RWPE2 (cell line): ENCODE data around the gene HNRNPLL.
"Not testable (repeated sequence)": the region's sequence is repeated elsewhere in the genome, so short reads cannot be mapped to it uniquely, and the experiment has no call there.

Source experiments
- ATAC-seq: fragments of 200-7000 bp; cut with Tn5 transposase; 3 replicates; pipeline ENCODE4 v1.9.1; 2021; ENCODE audit warnings: low read depth
- DNase-seq: peaks from one replicate; pipeline ENCODE4 v3.0.0-alpha.2; 2020; ENCODE audit warnings: low spot score
- H3K27ac ChIP-seq: fragments of 450-650 bp; 2 replicates; pipeline ENCODE4 v1.5.1; 2017; ENCODE audit warnings: mild to moderate bottlenecking; ENCODE audit not compliant: poor library complexity, severe bottlenecking
- H3K27me3 ChIP-seq: fragments of 250-450 bp; sonication (Bioruptor Pico); 2 replicates; pipeline ENCODE4 v1.5.1; 2021; ENCODE audit warnings: mild to moderate bottlenecking, moderate library complexity; ENCODE audit not compliant: insufficient read depth, poor library complexity, severe bottlenecking
- H3K36me3 ChIP-seq: fragments of 250-450 bp; sonication (Bioruptor Pico); 2 replicates; pipeline ENCODE4 v1.5.1; 2020; ENCODE audit warnings: low read depth, mild to moderate bottlenecking, moderate library complexity
- H3K4me1 ChIP-seq: fragments of 250-450 bp; sonication (Bioruptor Pico); 2 replicates; pipeline ENCODE4 v1.5.1; 2021; ENCODE audit warnings: mild to moderate bottlenecking, moderate library complexity; ENCODE audit not compliant: insufficient read depth, poor library complexity, severe bottlenecking
- H3K4me3 ChIP-seq: fragments of 250-450 bp; sonication (Bioruptor Pico); 2 replicates; pipeline ENCODE4 v1.5.1; 2021; ENCODE audit warnings: mild to moderate bottlenecking, moderate library complexity; ENCODE audit not compliant: severe bottlenecking
- H3K9me3 ChIP-seq: fragments of 250-450 bp; sonication (Bioruptor Pico); 2 replicates; pipeline ENCODE4 v1.5.1; 2021; ENCODE audit warnings: mild to moderate bottlenecking, moderate library complexity; ENCODE audit not compliant: severe bottlenecking
- TF ChIP-seq, protein P1 (sequence below): fragments of 450-650 bp; IDR thresholded peaks from one replicate; pipeline ENCODE4 v1.5.1; 2017; ENCODE audit warnings: mild to moderate bottlenecking, moderate library complexity; ENCODE audit not compliant: poor library complexity, severe bottlenecking

HNRNPLL gene

DNA sequence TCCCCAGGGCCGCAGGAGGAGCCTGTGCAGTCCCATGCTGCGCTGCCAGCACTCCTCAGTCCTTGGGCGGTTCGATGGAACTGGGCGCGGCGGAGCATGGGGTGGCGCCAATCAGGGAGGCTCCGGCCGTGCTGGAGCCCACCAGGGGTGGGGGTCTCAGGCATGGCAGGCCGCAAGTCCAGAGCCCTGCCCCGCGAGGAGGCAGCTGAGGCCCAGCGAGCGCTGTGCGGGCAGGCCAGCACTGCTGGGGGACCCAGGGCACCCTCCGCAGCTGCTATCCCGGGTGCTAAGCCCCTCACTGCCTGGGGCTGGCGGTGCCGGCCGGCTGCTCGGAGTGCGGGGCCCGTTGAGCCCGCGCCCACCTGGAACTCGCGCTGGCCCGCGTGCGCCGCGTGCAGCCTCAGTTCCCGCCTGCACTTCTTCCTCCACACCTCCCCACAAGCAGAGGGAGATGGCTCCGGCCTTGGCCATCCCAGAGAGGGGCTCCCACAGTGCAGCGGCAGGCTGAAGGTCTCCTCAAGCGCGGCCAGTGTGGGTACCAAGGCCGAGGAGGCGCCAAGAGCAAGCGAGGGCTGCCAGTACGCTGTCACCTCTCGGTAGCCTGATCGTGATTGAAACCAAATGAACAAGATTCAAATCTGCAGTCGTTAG, 40.4 kb upstream of the HNRNPLL start:
- Histone ChIP-seq H3K27ac (no peak overlapping the region), H3K27me3 (no peaks in the 10 kb centered on the region), H3K4me3 (no peak overlapping the region)

DNA sequence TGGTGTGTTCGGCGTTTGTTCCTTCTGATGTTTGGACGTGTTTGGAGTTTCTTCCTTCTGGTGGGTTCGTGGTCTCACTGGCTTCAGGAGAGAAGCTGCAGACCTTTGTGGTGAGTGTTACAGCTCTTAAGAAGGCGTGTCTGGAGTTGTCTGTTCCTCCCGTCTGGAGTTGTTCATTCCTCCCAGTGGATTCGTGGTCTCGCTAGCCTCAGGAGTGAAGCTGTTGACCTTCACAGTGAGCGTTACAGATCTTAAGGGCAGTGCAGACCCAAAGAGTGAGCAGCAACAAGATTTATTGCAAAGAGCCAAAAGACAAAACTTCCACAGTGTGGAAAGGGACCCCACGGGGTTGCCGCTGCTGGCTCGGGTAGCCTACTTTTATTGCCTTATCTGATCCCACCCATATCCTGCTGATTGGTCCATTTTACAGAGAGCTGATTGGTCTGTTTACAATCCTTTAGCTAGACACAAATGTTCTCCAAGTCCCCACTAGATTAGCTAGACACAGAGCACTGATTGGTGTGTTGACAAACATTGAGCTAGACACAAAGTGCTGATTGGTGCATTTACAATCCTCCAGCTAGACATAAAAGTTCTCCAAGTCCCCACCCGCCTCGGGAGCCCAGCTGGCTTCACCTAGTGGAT, 39.8 kb upstream of the HNRNPLL start:
- not testable (repeated sequence) for ATAC-seq, H3K27me3 ChIP-seq, DNase-seq, H3K36me3 ChIP-seq, H3K4me3 ChIP-seq, H3K9me3 ChIP-seq, H3K4me1 ChIP-seq, H3K27ac ChIP-seq

More for the DNA sequence above, 40.4 kb upstream of the HNRNPLL start:
- H3K36me3 ChIP-seq, result no peaks in the 10 kb centered on the region
- H3K9me3 ChIP-seq, result no peaks in the 10 kb centered on the region
- ATAC-seq, result no peak
- TF ChIP-seq, protein P1, sequence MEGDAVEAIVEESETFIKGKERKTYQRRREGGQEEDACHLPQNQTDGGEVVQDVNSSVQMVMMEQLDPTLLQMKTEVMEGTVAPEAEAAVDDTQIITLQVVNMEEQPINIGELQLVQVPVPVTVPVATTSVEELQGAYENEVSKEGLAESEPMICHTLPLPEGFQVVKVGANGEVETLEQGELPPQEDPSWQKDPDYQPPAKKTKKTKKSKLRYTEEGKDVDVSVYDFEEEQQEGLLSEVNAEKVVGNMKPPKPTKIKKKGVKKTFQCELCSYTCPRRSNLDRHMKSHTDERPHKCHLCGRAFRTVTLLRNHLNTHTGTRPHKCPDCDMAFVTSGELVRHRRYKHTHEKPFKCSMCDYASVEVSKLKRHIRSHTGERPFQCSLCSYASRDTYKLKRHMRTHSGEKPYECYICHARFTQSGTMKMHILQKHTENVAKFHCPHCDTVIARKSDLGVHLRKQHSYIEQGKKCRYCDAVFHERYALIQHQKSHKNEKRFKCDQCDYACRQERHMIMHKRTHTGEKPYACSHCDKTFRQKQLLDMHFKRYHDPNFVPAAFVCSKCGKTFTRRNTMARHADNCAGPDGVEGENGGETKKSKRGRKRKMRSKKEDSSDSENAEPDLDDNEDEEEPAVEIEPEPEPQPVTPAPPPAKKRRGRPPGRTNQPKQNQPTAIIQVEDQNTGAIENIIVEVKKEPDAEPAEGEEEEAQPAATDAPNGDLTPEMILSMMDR, result no peak
- DNase-seq, result no peak
- H3K4me1 ChIP-seq, result no peaks in the 10 kb centered on the region

DNA sequence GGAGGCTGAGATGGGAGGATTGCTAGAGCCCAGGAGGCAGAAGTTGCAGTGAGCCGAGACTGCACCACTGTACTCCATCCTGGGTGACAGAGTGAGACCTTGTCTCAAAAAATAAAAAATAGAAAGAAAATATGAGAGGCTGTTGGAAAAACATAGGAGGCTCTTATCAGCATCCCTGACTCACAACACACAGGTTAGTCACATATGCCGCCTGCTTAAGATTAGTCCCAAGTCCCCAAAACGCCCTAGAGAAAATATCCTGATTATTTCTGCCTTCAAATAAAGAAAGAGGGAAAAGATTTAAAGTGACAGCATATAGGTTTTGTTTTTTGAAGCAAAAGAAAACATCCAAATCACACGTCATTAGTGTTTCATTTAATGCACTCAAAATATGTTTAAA, 33.3 kb upstream of the HNRNPLL start:
- DNase-seq (no peak), ATAC-seq (no peak)
- H3K27me3 ChIP-seq, result no peaks in the 10 kb centered on the region
- TF ChIP-seq, protein P1, result no peak
- H3K4me1 ChIP-seq, result no peaks in the 10 kb centered on the region
- no peaks in the 10 kb centered on the region for H3K36me3 ChIP-seq
- no peak overlapping the region for H3K27ac ChIP-seq
- H3K9me3 ChIP-seq, result no peaks in the 10 kb centered on the region
- H3K4me3 ChIP-seq, result no peak overlapping the region

DNA sequence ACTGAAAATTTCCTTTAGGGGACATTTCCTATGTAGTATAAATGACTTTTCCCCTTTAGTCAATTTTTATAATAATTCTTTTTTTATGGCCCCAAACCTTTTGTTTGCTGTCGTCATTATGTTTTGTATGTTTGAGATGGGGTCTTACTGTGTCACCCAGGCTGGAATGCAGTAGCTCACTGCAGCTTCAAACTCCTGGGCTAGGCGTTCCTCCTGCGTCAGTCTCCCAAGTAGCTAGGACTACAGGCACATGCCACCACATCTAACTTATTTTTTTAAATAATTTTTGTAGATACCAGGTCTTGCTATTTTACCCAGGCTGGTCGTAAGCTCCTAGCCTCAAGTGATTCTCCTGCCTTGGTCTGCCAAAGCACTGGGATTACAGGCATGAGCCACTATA, 32.4 kb upstream of the HNRNPLL start:
- H3K36me3 ChIP-seq, result no peaks in the 10 kb centered on the region
- H3K27ac ChIP-seq, result no peak overlapping the region
- TF ChIP-seq, protein P1, result no peak
- no peak overlapping the region for H3K4me3 ChIP-seq
- H3K4me1 ChIP-seq, result no peaks in the 10 kb centered on the region
- ATAC-seq (no peak), DNase-seq (no peak)
- H3K9me3 ChIP-seq, result no peaks in the 10 kb centered on the region
- H3K27me3 ChIP-seq, result no peaks in the 10 kb centered on the region

DNA sequence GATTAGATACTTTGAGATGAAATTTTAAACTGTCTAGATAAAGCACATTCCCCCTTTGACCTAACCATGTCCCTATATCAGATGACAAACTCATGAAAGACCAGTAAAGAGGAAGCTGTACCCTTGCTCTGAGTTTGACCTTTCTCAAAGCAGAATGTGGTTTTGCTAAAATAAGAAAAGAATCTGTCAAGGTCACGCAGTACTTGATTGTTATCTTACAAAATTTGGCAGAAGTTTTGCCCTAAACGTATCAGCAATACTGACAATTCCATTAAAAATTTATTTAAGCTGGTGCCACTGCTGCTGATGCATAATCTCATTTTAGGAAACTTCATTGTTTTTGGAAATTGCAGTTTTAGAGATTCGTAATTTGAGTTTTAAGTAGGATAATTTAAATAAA, 32.0 kb upstream of the HNRNPLL start:
- Histone ChIP-seq H3K4me3 (no peak overlapping the region), H3K36me3 (no peaks in the 10 kb centered on the region), H3K27me3 (no peaks in the 10 kb centered on the region), H3K27ac (no peak overlapping the region), H3K4me1 (no peaks in the 10 kb centered on the region), H3K9me3 (no peaks in the 10 kb centered on the region)
- no peak for DNase-seq
- ATAC-seq, result no peak
- TF ChIP-seq, protein P1, result no peak
